ENCODE data around the gene SAXO1. TPM values are rescaled to one million over a fixed set of nuclear protein-coding genes. Genes with fewer than 3 reads are reported as not detected.
A peak's percentile ranks its signal among the peaks of the same experiment; 100 is the strongest.

SAXO1 gene
- total RNA-seq, 1 donor from 2014 or later = not detected

DNA sequence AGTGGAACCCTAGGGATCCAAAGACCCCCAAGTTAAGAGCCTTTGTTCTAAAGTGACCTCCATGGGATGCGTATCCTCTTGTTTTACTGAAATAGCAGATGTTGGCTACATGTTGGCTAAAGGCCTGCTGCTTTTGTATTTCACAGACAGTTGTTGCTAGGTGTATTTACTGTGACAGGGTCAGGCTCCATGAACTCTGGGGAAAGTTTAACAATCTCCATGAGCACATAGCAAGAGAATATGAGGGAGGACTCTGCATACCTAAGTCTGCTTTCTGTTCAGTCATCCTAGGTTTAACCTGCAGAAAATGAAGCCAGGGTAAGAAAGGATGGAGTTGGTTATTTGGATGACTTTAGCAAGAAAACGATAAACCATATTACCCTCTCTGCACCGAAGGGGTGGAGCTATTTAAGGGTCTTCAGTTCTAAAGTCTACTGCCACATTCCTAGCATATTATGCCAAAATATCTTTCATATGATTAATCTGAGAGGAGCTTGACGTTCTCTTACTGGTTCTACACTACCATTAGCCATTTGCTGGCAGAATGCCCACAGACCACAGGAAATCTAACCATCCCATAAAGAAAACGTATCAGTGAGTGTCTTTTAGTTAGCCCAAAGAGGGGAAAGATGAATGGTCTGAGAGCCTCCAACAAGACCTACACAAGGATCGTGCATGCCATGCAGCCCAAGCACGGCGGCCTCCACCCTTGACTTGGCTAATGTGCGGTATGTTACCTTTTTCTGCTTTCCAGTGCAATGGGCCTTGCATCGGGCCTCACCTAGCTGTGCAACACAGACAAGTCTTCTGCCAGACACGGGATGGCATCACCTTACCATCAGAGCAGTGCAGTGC lies 127.8 kb downstream of the SAXO1 start:
- H3K27ac Mint-ChIP-seq (ENCODE audit: unreplicated experiment) = no peak overlapping the region
- H3K27me3 Mint-ChIP-seq (ENCODE audit: unreplicated experiment) = no peaks in the 10 kb centered on the region
- DNase-seq (ENCODE audit: extremely low spot score, unreplicated experiment) = peak; percentile 56
- H3K4me1 Mint-ChIP-seq (ENCODE audit: unreplicated experiment) = peaks cover 20% of the 10 kb centered on the region
- peaks cover 2% of the 10 kb centered on the region for H3K36me3 Mint-ChIP-seq (ENCODE audit: unreplicated experiment)
- peaks cover 16% of the 10 kb centered on the region for H3K9me3 Mint-ChIP-seq (ENCODE audit: unreplicated experiment)
- TF ChIP-seq, protein P1, sequence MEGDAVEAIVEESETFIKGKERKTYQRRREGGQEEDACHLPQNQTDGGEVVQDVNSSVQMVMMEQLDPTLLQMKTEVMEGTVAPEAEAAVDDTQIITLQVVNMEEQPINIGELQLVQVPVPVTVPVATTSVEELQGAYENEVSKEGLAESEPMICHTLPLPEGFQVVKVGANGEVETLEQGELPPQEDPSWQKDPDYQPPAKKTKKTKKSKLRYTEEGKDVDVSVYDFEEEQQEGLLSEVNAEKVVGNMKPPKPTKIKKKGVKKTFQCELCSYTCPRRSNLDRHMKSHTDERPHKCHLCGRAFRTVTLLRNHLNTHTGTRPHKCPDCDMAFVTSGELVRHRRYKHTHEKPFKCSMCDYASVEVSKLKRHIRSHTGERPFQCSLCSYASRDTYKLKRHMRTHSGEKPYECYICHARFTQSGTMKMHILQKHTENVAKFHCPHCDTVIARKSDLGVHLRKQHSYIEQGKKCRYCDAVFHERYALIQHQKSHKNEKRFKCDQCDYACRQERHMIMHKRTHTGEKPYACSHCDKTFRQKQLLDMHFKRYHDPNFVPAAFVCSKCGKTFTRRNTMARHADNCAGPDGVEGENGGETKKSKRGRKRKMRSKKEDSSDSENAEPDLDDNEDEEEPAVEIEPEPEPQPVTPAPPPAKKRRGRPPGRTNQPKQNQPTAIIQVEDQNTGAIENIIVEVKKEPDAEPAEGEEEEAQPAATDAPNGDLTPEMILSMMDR (IDR thresholded peaks at IDR 0.05) = no peak
- no peak overlapping the region for H3K4me3 Mint-ChIP-seq (ENCODE audit: unreplicated experiment)

DNA sequence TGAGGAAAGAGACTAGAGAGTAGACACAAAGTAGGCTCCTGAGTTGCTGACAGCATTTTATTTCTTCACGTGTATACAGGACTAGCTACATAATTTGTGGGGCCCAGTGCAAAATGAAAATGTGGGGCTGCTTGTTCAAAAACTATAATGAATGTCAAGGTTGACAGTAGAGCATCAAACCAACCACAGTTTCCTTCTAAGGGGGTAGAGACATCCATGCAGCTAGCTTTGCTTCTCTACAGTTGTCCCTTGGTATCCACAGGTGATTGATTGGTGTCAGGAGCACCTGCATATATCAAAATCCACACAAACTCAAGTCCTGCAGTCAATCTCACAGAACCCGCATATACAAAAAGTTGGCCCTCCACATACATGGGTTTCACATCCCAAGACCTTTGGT lies 129.6 kb downstream of the SAXO1 start:
- peak; percentile 11 for DNase-seq (ENCODE audit: extremely low spot score, unreplicated experiment)
- peaks cover 17% of the 10 kb centered on the region for H3K4me1 Mint-ChIP-seq (ENCODE audit: unreplicated experiment)
- H3K36me3 Mint-ChIP-seq (ENCODE audit: unreplicated experiment) = peaks cover 2% of the 10 kb centered on the region
- no peak overlapping the region for H3K4me3 Mint-ChIP-seq (ENCODE audit: unreplicated experiment)
- TF ChIP-seq, protein P1 (IDR thresholded peaks at IDR 0.05) = no peak
- H3K27ac Mint-ChIP-seq (ENCODE audit: unreplicated experiment) = no peak overlapping the region
- H3K9me3 Mint-ChIP-seq (ENCODE audit: unreplicated experiment) = peaks cover 16% of the 10 kb centered on the region
- H3K27me3 Mint-ChIP-seq (ENCODE audit: unreplicated experiment) = no peaks in the 10 kb centered on the region

DNA sequence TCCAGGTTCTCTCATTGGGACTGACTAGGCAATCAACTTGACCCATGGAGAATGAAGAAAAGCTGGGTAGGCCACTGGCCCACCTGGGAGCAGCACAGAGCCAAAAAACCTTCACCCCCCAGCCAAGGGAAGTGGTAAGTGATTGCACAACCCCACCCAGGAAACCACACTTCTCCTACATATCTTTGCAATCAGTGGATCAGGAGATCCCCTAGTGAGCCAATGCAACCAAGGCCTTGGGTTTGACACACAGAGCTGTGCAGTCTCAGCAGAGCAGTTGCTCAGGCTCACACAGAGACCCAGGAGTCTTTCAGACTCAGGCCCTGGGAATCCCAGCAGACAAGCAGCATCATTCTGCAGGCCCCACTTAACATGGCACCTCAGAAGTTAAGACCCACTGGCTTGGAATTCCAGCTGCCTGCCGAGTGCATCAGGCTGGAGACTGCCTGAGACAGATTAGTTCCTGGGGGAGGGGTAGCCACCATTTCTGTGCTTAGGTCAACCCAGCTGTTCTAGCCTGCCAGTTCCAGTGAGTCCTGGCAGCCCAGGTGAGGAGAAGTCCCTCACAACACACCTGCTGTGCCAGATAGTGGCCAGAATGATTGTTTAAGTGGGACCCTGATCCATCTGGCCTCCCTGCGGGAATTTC lies 136.4 kb downstream of the SAXO1 start:
- TF ChIP-seq, protein P1 (IDR thresholded peaks at IDR 0.05) = no peak
- no peak overlapping the region for H3K27ac Mint-ChIP-seq (ENCODE audit: unreplicated experiment)
- DNase-seq (ENCODE audit: extremely low spot score, unreplicated experiment) = peak; percentile 49
- H3K9me3 Mint-ChIP-seq (ENCODE audit: unreplicated experiment) = peaks cover 25% of the 10 kb centered on the region
- H3K36me3 Mint-ChIP-seq (ENCODE audit: unreplicated experiment) = peaks cover 8% of the 10 kb centered on the region
- H3K4me1 Mint-ChIP-seq (ENCODE audit: unreplicated experiment) = no peaks in the 10 kb centered on the region
- no peaks in the 10 kb centered on the region for H3K27me3 Mint-ChIP-seq (ENCODE audit: unreplicated experiment)
- no peak overlapping the region for H3K4me3 Mint-ChIP-seq (ENCODE audit: unreplicated experiment)

DNA sequence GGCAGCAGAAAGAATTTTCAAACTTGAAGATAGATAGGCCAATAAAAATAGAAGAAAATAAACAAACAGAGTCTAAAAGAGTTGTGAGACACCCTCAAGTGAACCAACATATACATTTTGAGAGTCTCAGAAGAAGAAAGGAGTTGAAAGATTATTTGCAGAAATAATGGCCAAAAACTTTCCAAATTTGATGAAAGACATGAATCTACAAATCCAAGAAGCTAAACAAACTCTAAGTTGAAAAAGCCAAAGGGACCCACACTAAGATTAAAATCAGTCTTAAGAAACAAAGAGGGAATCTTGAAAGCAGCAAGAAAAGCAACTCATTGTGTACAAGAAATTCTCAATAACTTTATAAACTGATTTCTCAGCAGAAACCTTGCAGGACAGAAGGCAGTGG lies 137.0 kb downstream of the SAXO1 start:
- TF ChIP-seq, protein P1 (IDR thresholded peaks at IDR 0.05) = no peak
- no peak overlapping the region for H3K4me3 Mint-ChIP-seq (ENCODE audit: unreplicated experiment)
- no peak for DNase-seq (ENCODE audit: extremely low spot score, unreplicated experiment)
- peaks cover 4% of the 10 kb centered on the region for H3K4me1 Mint-ChIP-seq (ENCODE audit: unreplicated experiment)
- H3K27me3 Mint-ChIP-seq (ENCODE audit: unreplicated experiment) = no peaks in the 10 kb centered on the region
- no peak overlapping the region for H3K27ac Mint-ChIP-seq (ENCODE audit: unreplicated experiment)
- peaks cover 20% of the 10 kb centered on the region for H3K9me3 Mint-ChIP-seq (ENCODE audit: unreplicated experiment)
- peaks cover 8% of the 10 kb centered on the region for H3K36me3 Mint-ChIP-seq (ENCODE audit: unreplicated experiment)

DNA sequence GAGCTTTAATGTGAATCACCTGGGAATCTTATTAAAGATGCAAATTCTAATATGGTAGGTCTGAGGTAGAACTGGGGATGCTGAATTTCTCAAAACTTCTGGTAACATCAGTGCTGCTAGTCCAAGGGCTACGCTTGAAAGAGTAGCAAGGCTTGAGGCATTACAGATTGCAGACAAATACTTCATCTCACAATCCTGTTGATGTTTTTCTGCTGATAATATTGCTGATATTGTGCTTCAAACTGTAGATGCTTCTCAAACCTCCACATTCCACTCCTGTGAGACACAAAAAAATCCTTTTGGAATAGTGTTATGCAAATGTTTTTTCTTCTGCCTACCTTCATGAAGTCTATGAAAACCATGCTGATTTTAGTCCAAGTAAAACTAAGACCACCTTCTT lies 139.5 kb downstream of the SAXO1 start:
- Mint-ChIP-seq H3K36me3 (ENCODE audit: unreplicated experiment) (peaks cover 8% of the 10 kb centered on the region), H3K27ac (ENCODE audit: unreplicated experiment) (no peak overlapping the region), H3K4me1 (ENCODE audit: unreplicated experiment) (peaks cover 14% of the 10 kb centered on the region), H3K27me3 (ENCODE audit: unreplicated experiment) (no peaks in the 10 kb centered on the region), H3K9me3 (ENCODE audit: unreplicated experiment) (peaks cover 20% of the 10 kb centered on the region), H3K4me3 (ENCODE audit: unreplicated experiment) (no peak overlapping the region)
- no peak for DNase-seq (ENCODE audit: extremely low spot score, unreplicated experiment)
- TF ChIP-seq, protein P1 (IDR thresholded peaks at IDR 0.05) = no peak

Measured in osteocyte (in vitro differentiated cells).